Fibroblast of mammary gland (primary cell): ENCODE results near the gene NPHP4.

Experiments used
- DNase-seq: peaks from one replicate; pipeline ENCODE4 v3.0.0-alpha.2; 2010; ENCODE audit warnings: low read depth
- H3K4me3 ChIP-seq: 2 replicates; pipeline ENCODE4 v1.5.1; 2011; ENCODE audit warnings: low read depth, mild to moderate bottlenecking, low read length, moderate library complexity; ENCODE audit not compliant: control insufficient read depth
- TF ChIP-seq, protein P1 (sequence below): conservative IDR thresholded peaks from 2 replicates; pipeline ENCODE4 v1.5.1; 2011; ENCODE audit warnings: low read depth, low read length, inconsistent platforms; ENCODE audit not compliant: control insufficient read depth, insufficient read depth

Gene NPHP4

DNA sequence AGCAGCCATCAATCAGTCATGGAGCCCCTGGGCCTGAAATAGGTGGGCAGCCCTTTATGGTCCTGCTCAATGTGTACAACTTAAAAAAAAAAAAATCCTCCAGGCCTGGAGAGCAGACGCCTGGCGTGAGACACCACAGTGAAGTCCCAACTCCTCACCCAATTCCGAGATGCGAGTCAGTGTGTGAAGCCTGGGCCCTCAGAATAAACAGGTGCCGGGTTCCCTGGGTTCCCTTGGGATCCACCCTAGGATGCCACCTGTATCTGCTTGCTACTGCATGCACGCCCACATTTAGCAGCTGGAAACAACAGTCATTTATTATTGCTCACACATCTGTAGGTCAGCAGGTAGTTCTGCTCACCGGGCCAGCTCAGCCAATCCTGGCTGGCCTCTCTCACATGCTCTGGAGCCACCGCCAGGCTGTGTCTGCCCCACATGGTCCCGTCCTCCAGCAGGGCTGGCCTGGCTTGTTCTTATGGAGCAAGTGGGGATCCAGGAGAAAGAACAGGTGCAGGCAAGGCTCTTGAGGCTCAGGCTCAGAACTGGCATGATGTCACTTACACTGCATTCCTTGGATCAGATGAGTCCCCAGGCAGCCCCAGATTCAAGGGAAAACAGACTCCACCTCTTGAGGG, 172.7 kb downstream of the NPHP4 start:
- no peak overlapping the region for H3K4me3 ChIP-seq
- DNase-seq = no peak
- TF ChIP-seq, protein P1, sequence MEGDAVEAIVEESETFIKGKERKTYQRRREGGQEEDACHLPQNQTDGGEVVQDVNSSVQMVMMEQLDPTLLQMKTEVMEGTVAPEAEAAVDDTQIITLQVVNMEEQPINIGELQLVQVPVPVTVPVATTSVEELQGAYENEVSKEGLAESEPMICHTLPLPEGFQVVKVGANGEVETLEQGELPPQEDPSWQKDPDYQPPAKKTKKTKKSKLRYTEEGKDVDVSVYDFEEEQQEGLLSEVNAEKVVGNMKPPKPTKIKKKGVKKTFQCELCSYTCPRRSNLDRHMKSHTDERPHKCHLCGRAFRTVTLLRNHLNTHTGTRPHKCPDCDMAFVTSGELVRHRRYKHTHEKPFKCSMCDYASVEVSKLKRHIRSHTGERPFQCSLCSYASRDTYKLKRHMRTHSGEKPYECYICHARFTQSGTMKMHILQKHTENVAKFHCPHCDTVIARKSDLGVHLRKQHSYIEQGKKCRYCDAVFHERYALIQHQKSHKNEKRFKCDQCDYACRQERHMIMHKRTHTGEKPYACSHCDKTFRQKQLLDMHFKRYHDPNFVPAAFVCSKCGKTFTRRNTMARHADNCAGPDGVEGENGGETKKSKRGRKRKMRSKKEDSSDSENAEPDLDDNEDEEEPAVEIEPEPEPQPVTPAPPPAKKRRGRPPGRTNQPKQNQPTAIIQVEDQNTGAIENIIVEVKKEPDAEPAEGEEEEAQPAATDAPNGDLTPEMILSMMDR = no peak

DNA sequence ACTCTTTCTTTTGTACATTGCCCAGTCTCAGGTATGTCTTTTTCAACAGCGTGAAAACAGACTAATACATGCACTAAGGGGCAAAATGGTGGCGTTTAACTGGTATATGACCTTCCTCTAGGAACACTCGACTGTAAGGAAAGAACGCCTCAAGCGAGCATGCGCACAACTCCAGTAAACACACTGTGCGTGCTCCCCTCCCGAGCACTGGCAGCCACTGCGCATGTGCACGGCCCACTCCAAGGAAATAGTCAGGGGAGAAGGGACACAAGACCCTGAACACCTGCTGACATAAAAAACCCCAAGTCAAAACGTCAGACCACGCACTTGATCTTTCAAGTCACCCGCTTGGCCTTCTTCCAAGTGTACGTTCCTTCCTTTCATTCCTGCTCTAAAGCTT, 173.5 kb downstream of the NPHP4 start:
- DNase-seq = no peak
- H3K4me3 ChIP-seq = no peak overlapping the region
- TF ChIP-seq, protein P1 = no peak

DNA sequence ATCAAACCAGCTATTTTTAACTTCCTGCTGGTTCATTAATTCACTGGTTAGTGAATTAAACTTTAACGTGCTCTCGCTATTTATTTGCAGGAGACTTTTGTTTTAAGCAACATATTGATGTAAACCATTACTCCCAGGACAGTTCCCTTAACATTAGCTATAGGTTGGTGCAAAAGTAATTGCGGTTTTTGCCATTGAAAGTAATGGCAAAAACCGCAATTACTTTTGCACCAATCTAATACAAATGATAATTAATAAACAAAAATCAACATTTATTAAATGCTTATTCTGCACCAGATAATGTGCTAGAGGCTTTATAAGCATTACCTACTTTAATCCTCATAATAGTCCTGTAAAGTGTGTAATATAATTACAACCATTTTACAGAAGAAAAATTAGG, 176.5 kb downstream of the NPHP4 start:
- no peak overlapping the region for H3K4me3 ChIP-seq
- TF ChIP-seq, protein P1 = no peak
- DNase-seq = no peak

DNA sequence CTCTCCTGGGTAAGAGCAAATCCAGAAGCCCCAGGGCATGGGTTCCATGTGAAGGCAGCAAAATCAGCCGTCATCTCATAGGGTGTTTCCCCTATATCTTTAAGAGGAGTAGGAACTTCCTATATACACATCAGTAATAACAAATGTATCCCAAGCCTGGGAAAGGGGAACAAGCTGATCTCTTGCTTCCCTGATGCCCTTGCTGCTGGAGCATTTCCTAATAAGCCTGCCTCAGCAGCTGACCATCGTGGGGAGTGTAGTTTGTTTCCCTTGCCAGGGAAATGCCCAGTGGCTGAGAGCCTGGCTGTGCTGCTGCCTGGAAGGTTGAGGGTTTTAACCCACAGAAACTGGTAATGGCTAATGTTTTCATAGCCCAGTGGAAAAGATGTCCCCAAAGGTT, 177.0 kb downstream of the NPHP4 start:
- H3K4me3 ChIP-seq = no peak overlapping the region
- TF ChIP-seq, protein P1 = no peak
- DNase-seq = no peak

GRCh38 chr1:5814046-5814619, 178.1 kb downstream of the NPHP4 start:
- DNase-seq = no peak
- no peak overlapping the region for H3K4me3 ChIP-seq
- TF ChIP-seq, protein P1 = no peak

GRCh38 chr1:5813480-5813879, 178.7 kb downstream of the NPHP4 start:
- DNase-seq = no peak
- no peak overlapping the region for H3K4me3 ChIP-seq
- TF ChIP-seq, protein P1 = no peak
